OCI-LY7 (cell line): ENCODE measurements around the gene GABRR2. TPM values are rescaled to one million over a fixed set of nuclear protein-coding genes. Genes with fewer than 3 reads are reported as not detected.
"Not testable (repeated sequence)": the region's sequence is repeated elsewhere in the genome, so short reads cannot be mapped to it uniquely, and the experiment has no call there.

ENCODE experiments used
- BruUV-seq: library from RNA; stranded (reverse); fragments of 400-500 nt; replicated peaks from 2 replicates; lab custom pipeline; 2021; lab: Mats Ljungman, UMichigan
- CTCF ChIA-PET: fragments of 300-600 bp; sonication (Branson Sonifier 250); formaldehyde crosslinking; loops from one replicate; lab custom pipeline; 2022; ENCODE audit warnings: antibody characterized with exemption; ENCODE audit not compliant: unreplicated experiment; lab: Charles Lee
- POLR2A ChIA-PET: fragments of 300-600 bp; sonication (Branson Sonifier 250); formaldehyde crosslinking; loops from one replicate; lab custom pipeline; 2022; ENCODE audit warnings: antibody characterized with exemption; lab: Charles Lee
- DNase-seq: peaks from one replicate; pipeline ENCODE4 v3.0.0-alpha.2; 2015; ENCODE audit warnings: low spot score
- H2AFZ ChIP-seq: fragments of 200-600 bp; sonication (generic), shearing (Covaris generic); 2 replicates; pipeline ENCODE4 v1.6.1; 2014; ENCODE audit warnings: mild to moderate bottlenecking, antibody characterized with exemption, low read length, moderate library complexity
- H3K27ac ChIP-seq: fragments of 200-600 bp; sonication (generic); 2 replicates; pipeline ENCODE4 v1.5.1; 2014; ENCODE audit warnings: mixed run types, low read depth, mild to moderate bottlenecking, moderate library complexity, low read length, inconsistent platforms; ENCODE audit not compliant: poor library complexity, severe bottlenecking
- H3K36me3 ChIP-seq: fragments of 200-600 bp; sonication (generic); 2 replicates; pipeline ENCODE4 v1.6.1; 2014; ENCODE audit warnings: mild to moderate bottlenecking, antibody characterized with exemption, low read length, moderate library complexity, mixed read lengths; ENCODE audit not compliant: insufficient read depth
- H3K4me1 ChIP-seq: fragments of 200-600 bp; sonication (generic); 2 replicates; pipeline ENCODE4 v1.5.1; 2014; ENCODE audit warnings: mild to moderate bottlenecking, low read length; ENCODE audit not compliant: insufficient read depth, poor library complexity, severe bottlenecking
- H3K4me2 ChIP-seq: fragments of 200-600 bp; sonication (generic); 2 replicates; pipeline ENCODE4 v1.6.1; 2014; ENCODE audit warnings: mild to moderate bottlenecking, low read length
- H3K4me3 ChIP-seq: fragments of 200-600 bp; sonication (generic); 2 replicates; pipeline ENCODE4 v1.5.1; 2014; ENCODE audit warnings: mild to moderate bottlenecking, low read depth, low read length; ENCODE audit not compliant: poor library complexity, severe bottlenecking
- H3K79me2 ChIP-seq: fragments of 200-600 bp; sonication (generic); 2 replicates; pipeline ENCODE4 v1.6.1; 2016; ENCODE audit warnings: low read depth, mild to moderate bottlenecking, low read length, moderate library complexity, mixed read lengths; ENCODE audit not compliant: insufficient read depth
- H3K9me2 ChIP-seq: fragments of 200-600 bp; sonication (generic); 2 replicates; pipeline ENCODE4 v1.6.1; 2016; ENCODE audit warnings: mild to moderate bottlenecking, low read length, mixed read lengths; ENCODE audit not compliant: insufficient read depth
- H3K9me3 ChIP-seq: fragments of 200-600 bp; sonication (generic); 2 replicates; pipeline ENCODE4 v1.6.1; 2014; ENCODE audit warnings: mild to moderate bottlenecking, mixed run types, low read length, mixed read lengths
- H4K20me1 ChIP-seq: fragments of 200-600 bp; sonication (generic); 2 replicates; pipeline ENCODE4 v1.6.1; 2014; ENCODE audit warnings: mild to moderate bottlenecking, antibody characterized with exemption, low read length, moderate library complexity, mixed read lengths; ENCODE audit not compliant: insufficient read depth
- CTCF ChIP-seq: fragments of 200-600 bp; sonication (generic); conservative IDR thresholded peaks from 2 replicates; pipeline ENCODE4 v1.5.1; 2014; ENCODE audit warnings: mild to moderate bottlenecking, antibody characterized with exemption, low read length, moderate library complexity, mixed read lengths
- EZH2phosphoT487 ChIP-seq: fragments of 200-600 bp; sonication (generic); IDR thresholded peaks from 2 replicates; pipeline ENCODE4 v1.6.1; 2018; ENCODE audit warnings: low read depth, borderline replicate concordance, mild to moderate bottlenecking, mixed run types, antibody characterized with exemption, low read length, moderate library complexity, mixed read lengths
- intact Hi-C: fragments of 100-400 bp; cut with micrococcal nuclease; formaldehyde crosslinking; loops from one replicate; pipeline ENCODE4 v1.10.0; 2022; ENCODE audit not compliant: unreplicated experiment
- total RNA-seq, 2 experiments: library from RNA; depleted of rRNA in 1 of 2; stranded (reverse); fragments of >200 nt in 1 of 2; shearing (Covaris generic) in 1 of 2; gene quantifications; 2 replicates each; pipeline ENCODE4 v1.2.3, GENCODE V29; 2014 to 2022

GABRR2 gene
- total RNA-seq, 2 experiments from 2014 or later, result 5.2 to 7.0 TPM

GRCh38 chr6:89310929-89311328, 4.2 kb downstream of the GABRR2 start:
- H3K79me2 ChIP-seq, result no peaks in the 10 kb centered on the region
- no peak overlapping the region for H3K27ac ChIP-seq
- POLR2A ChIA-PET, result interaction anchor here (0.5 to 0.9 kb wide), 2 partner anchors 40 to 76 kb away, joined by 3 read pairs; no protein-coding TSS in a partner anchor
- no TSS peak for BruUV-seq
- H3K4me2 ChIP-seq, result no peak overlapping the region
- peaks cover 22% of the 10 kb centered on the region for H3K4me1 ChIP-seq
- no peaks in the 10 kb centered on the region for H3K9me2 ChIP-seq
- no peak overlapping the region for H2AFZ ChIP-seq
- intact Hi-C loops, result loop anchor here (5.0 kb wide), 1 partner anchor 56 kb away; no protein-coding TSS in a partner anchor
- H4K20me1 ChIP-seq, result no peaks in the 10 kb centered on the region
- DNase-seq, result no peak
- CTCF ChIA-PET, result interaction anchor here (1.2 kb wide), 1 partner anchor 58 kb away, joined by 3 read pairs; no protein-coding TSS in a partner anchor
- H3K4me3 ChIP-seq, result no peak overlapping the region
- H3K36me3 ChIP-seq, result peaks cover 20% of the 10 kb centered on the region
- no peaks in the 10 kb centered on the region for H3K9me3 ChIP-seq
- TF ChIP-seq CTCF, result no peak
- no peak for TF ChIP-seq EZH2phosphoT487

GRCh38 chr6:89308525-89309395, 6.3 kb downstream of the GABRR2 start:
- no peak for TF ChIP-seq EZH2phosphoT487
- TF ChIP-seq CTCF, result no peak
- Histone ChIP-seq H4K20me1 (no peaks in the 10 kb centered on the region), H3K9me2 (no peaks in the 10 kb centered on the region), H3K4me2 (no peak overlapping the region), H3K9me3 (0 out of 2 replicates have a peak, but pooled peaks cover 2% of the 10 kb centered on the region), H3K79me2 (no peaks in the 10 kb centered on the region), H3K4me3 (no peak overlapping the region), H3K36me3 (no peaks in the 10 kb centered on the region), H3K27ac (no peak overlapping the region), H3K4me1 (peaks cover 22% of the 10 kb centered on the region), H2AFZ (no peak overlapping the region)
- CTCF ChIA-PET, result interaction anchor here (0.5 kb wide), 1 partner anchor 452 kb away, joined by 3 read pairs; no protein-coding TSS in a partner anchor
- no TSS peak for BruUV-seq
- DNase-seq, result no peak
- POLR2A ChIA-PET, result interaction anchor here (0.5 to 1.1 kb wide), 4 partner anchors 29 to 279 kb away, joined by 3 to 4 read pairs (median 3); no protein-coding TSS in a partner anchor
- intact Hi-C loops, result no loop called here

- H2AFZ ChIP-seq, H3K9me2 ChIP-seq, BruUV-seq, DNase-seq, H3K27ac ChIP-seq, intact Hi-C loops, H3K9me3 ChIP-seq, H3K79me2 ChIP-seq, H3K4me3 ChIP-seq, H3K4me2 ChIP-seq, H4K20me1 ChIP-seq, H3K36me3 ChIP-seq, CTCF ChIA-PET, H3K4me1 ChIP-seq: not testable (repeated sequence)
- POLR2A ChIA-PET, result interaction anchor here (0.7 to 1.1 kb wide), 3 partner anchors 21 to 1400 kb away, joined by 3 to 4 read pairs (median 3); no protein-coding TSS in a partner anchor
These were observed 10.6 kb downstream of the GABRR2 start for GRCh38 chr6:89304517-89304916.
